Mesendoderm (in vitro differentiated cells): ENCODE results near the gene PHF21A.

Experiments used
- DNase-seq: peaks from one replicate; pipeline ENCODE4 v3.0.0; 2013
- H2AK5ac ChIP-seq: 2 replicates; pipeline ENCODE4 v1.6.1; 2013; ENCODE audit warnings: low read length, inconsistent platforms
- H2BK120ac ChIP-seq: 2 replicates; pipeline ENCODE4 v1.6.1; 2013; ENCODE audit warnings: low read depth, mild to moderate bottlenecking, low read length, moderate library complexity, mixed read lengths
- H2BK15ac ChIP-seq: replicated peaks from 2 replicates; pipeline ENCODE4 v1.6.1; 2013; ENCODE audit warnings: low read depth, mild to moderate bottlenecking, moderate library complexity
- H2BK5ac ChIP-seq: 2 replicates; pipeline ENCODE4 v1.6.1; 2013; ENCODE audit warnings: low read length, inconsistent platforms
- H3K18ac ChIP-seq: 2 replicates; pipeline ENCODE4 v1.6.1; 2013; ENCODE audit warnings: mild to moderate bottlenecking, low read length, mixed read lengths
- H3K23ac ChIP-seq: one replicate; pipeline ENCODE4 v1.6.1; 2013; ENCODE audit warnings: low read length
- H3K27ac ChIP-seq: 2 replicates; pipeline ENCODE4 v1.5.1; 2013; ENCODE audit warnings: low read depth, mild to moderate bottlenecking, inconsistent platforms, low read length, moderate library complexity
- H3K27me3 ChIP-seq: 2 replicates; pipeline ENCODE4 v1.6.1; 2013; ENCODE audit warnings: low read length, control low read depth, mild to moderate bottlenecking, inconsistent platforms; ENCODE audit not compliant: insufficient read depth, poor library complexity
- H3K36me3 ChIP-seq: 2 replicates; pipeline ENCODE4 v1.6.1; 2013; ENCODE audit warnings: low read length, inconsistent platforms; ENCODE audit not compliant: control insufficient read depth, insufficient read depth
- H3K4ac ChIP-seq: one replicate; pipeline ENCODE4 v1.6.1; 2013; ENCODE audit warnings: low read depth, mild to moderate bottlenecking, low read length, moderate library complexity
- H3K4me1 ChIP-seq: 2 replicates; pipeline ENCODE4 v1.6.1; 2013; ENCODE audit warnings: low read depth, low read length, inconsistent platforms; ENCODE audit not compliant: control insufficient read depth
- H3K4me2 ChIP-seq: 2 replicates; pipeline ENCODE4 v1.6.1; 2013; ENCODE audit warnings: low read length
- H3K4me3 ChIP-seq: 2 replicates; pipeline ENCODE4 v1.5.1; 2013; ENCODE audit warnings: mild to moderate bottlenecking, low read length
- H3K56ac ChIP-seq: one replicate; pipeline ENCODE4 v1.6.1; 2013; ENCODE audit warnings: low read length
- H3K79me1 ChIP-seq: 2 replicates; pipeline ENCODE4 v1.6.1; 2013; ENCODE audit warnings: low read length, inconsistent platforms
- H3K79me2 ChIP-seq: 2 replicates; pipeline ENCODE4 v1.6.1; 2013; ENCODE audit warnings: mild to moderate bottlenecking, low read length; ENCODE audit not compliant: control insufficient read depth, insufficient read depth
- H3K9ac ChIP-seq: 2 replicates; pipeline ENCODE4 v1.6.1; 2013; ENCODE audit warnings: low read length, inconsistent platforms
- H4K5ac ChIP-seq: one replicate; pipeline ENCODE4 v1.6.1; 2013; ENCODE audit warnings: low read length
- H4K8ac ChIP-seq: one replicate; pipeline ENCODE4 v1.6.1; 2013; ENCODE audit warnings: low read depth, mild to moderate bottlenecking, control low read depth, low read length, moderate library complexity
- WGBS: extraction: QIAGEN DNeasy Blood & Tissue Kit; methylation state at CpG from one replicate; pipeline ENCODE4 v1.1.7; 2013; ENCODE audit warnings: low lambda C conversion rate, missing lambda C conversion rate; ENCODE audit not compliant: insufficient coverage; ENCODE audit errors: extremely low coverage; 5-methylcytosine and 5-hydroxymethylcytosine counted together

Gene PHF21A

GRCh38 chr11:46112961-46113607 lies 8.2 kb downstream of the PHF21A start:
- Histone ChIP-seq H3K36me3 (no peaks in the 10 kb centered on the region), H3K4me1 (no peaks in the 10 kb centered on the region), H3K4me3 (no peak overlapping the region), H3K79me1 (peaks cover 5% of the 10 kb centered on the region), H4K5ac (no peak overlapping the region), H2BK5ac (no peak overlapping the region), H2BK120ac (no peak overlapping the region), H3K9ac (no peak overlapping the region), H3K4me2 (no peak overlapping the region), H3K56ac (no peak overlapping the region), H3K27ac (no peak overlapping the region), H2AK5ac (no peak overlapping the region), H2BK15ac (no peak overlapping the region), H3K4ac (no peak overlapping the region), H3K18ac (no peak overlapping the region), H4K8ac (no peak overlapping the region), H3K27me3 (no peaks in the 10 kb centered on the region), H3K79me2 (no peaks in the 10 kb centered on the region), H3K23ac (no peak overlapping the region)
- no CpG with 5 or more reads among the region's 9 CpGs for WGBS
- DNase-seq: peak; percentile 86

- no peak for DNase-seq
- WGBS: no CpG with 5 or more reads among the region's 2 CpGs
- no peak overlapping the region for H4K5ac ChIP-seq
These were observed 12.5 kb downstream of the PHF21A start for GRCh38 chr11:46108751-46109150.

GRCh38 chr11:46107780-46108179 lies 13.5 kb downstream of the PHF21A start:
- H4K8ac ChIP-seq: no peak overlapping the region
- H3K4ac ChIP-seq: no peak overlapping the region
- H2BK5ac ChIP-seq: no peak overlapping the region
- H3K36me3 ChIP-seq: no peaks in the 10 kb centered on the region
- no peak overlapping the region for H2AK5ac ChIP-seq
- DNase-seq: peak; percentile 18
- H2BK120ac ChIP-seq: no peak overlapping the region
- H3K79me1 ChIP-seq: no peaks in the 10 kb centered on the region
- H3K4me1 ChIP-seq: no peaks in the 10 kb centered on the region
- no peak overlapping the region for H3K9ac ChIP-seq
- no peaks in the 10 kb centered on the region for H3K27me3 ChIP-seq
- H3K56ac ChIP-seq: no peak overlapping the region
- H4K5ac ChIP-seq: no peak overlapping the region
- H3K4me3 ChIP-seq: no peak overlapping the region
- no peak overlapping the region for H3K18ac ChIP-seq
- H2BK15ac ChIP-seq: no peak overlapping the region
- no peak overlapping the region for H3K23ac ChIP-seq
- H3K79me2 ChIP-seq: no peaks in the 10 kb centered on the region
- H3K27ac ChIP-seq: no peak overlapping the region
- no peak overlapping the region for H3K4me2 ChIP-seq
- WGBS: no CpG with 5 or more reads among the region's 2 CpGs

More at GRCh38 chr11:46108751-46109150, 12.5 kb downstream of the PHF21A start:
- H3K4ac ChIP-seq: no peak overlapping the region
- no peaks in the 10 kb centered on the region for H3K27me3 ChIP-seq
- H3K4me2 ChIP-seq: no peak overlapping the region
- H3K4me3 ChIP-seq: no peak overlapping the region
- H3K79me2 ChIP-seq: no peaks in the 10 kb centered on the region
- H3K9ac ChIP-seq: no peak overlapping the region
- H2BK5ac ChIP-seq: no peak overlapping the region
- H3K18ac ChIP-seq: no peak overlapping the region
- H2BK120ac ChIP-seq: no peak overlapping the region
- H3K4me1 ChIP-seq: no peaks in the 10 kb centered on the region
- H4K8ac ChIP-seq: no peak overlapping the region
- no peak overlapping the region for H2AK5ac ChIP-seq
- H3K56ac ChIP-seq: no peak overlapping the region
- no peak overlapping the region for H3K27ac ChIP-seq
- H3K79me1 ChIP-seq: no peaks in the 10 kb centered on the region
- H3K36me3 ChIP-seq: no peaks in the 10 kb centered on the region
- no peak overlapping the region for H2BK15ac ChIP-seq
- no peak overlapping the region for H3K23ac ChIP-seq

- Histone ChIP-seq H4K5ac (no peak overlapping the region), H3K9ac (no peak overlapping the region), H3K18ac (no peak overlapping the region), H3K27me3 (no peaks in the 10 kb centered on the region), H3K27ac (no peak overlapping the region), H3K56ac (no peak overlapping the region), H3K23ac (no peak overlapping the region), H3K4ac (no peak overlapping the region), H2BK120ac (no peak overlapping the region), H3K79me1 (no peaks in the 10 kb centered on the region), H3K4me1 (no peaks in the 10 kb centered on the region), H3K36me3 (no peaks in the 10 kb centered on the region), H4K8ac (no peak overlapping the region), H2BK5ac (no peak overlapping the region), H2BK15ac (no peak overlapping the region), H3K4me2 (no peak overlapping the region), H3K4me3 (no peak overlapping the region), H2AK5ac (no peak overlapping the region), H3K79me2 (no peaks in the 10 kb centered on the region)
- no CpG with 5 or more reads among the region's 4 CpGs for WGBS
- DNase-seq: no peak
These were observed 13.9 kb downstream of the PHF21A start for GRCh38 chr11:46107408-46107718.

GRCh38 chr11:46106530-46107407 lies 14.5 kb downstream of the PHF21A start:
- no peak overlapping the region for H3K4ac ChIP-seq
- no peak overlapping the region for H3K56ac ChIP-seq
- H2BK15ac ChIP-seq: no peak overlapping the region
- no peak overlapping the region for H3K4me3 ChIP-seq
- no peaks in the 10 kb centered on the region for H3K79me1 ChIP-seq
- H3K9ac ChIP-seq: peak overlapping the region; percentile 3
- H2BK5ac ChIP-seq: no peak overlapping the region
- no peak overlapping the region for H2BK120ac ChIP-seq
- no peak overlapping the region for H3K18ac ChIP-seq
- peak; percentile 51 for DNase-seq
- H3K27me3 ChIP-seq: no peaks in the 10 kb centered on the region
- no peak overlapping the region for H3K23ac ChIP-seq
- WGBS: no CpG with 5 or more reads among the region's 5 CpGs
- no peaks in the 10 kb centered on the region for H3K36me3 ChIP-seq
- no peak overlapping the region for H2AK5ac ChIP-seq
- H3K27ac ChIP-seq: no peak overlapping the region
- no peaks in the 10 kb centered on the region for H3K79me2 ChIP-seq
- H4K5ac ChIP-seq: no peak overlapping the region
- no peaks in the 10 kb centered on the region for H3K4me1 ChIP-seq
- no peak overlapping the region for H3K4me2 ChIP-seq
- no peak overlapping the region for H4K8ac ChIP-seq
